Hepatic stellate cell (primary cell): ENCODE data around the gene COQ8A.

Experiments used
- DNase-seq: peaks from one replicate; pipeline ENCODE4 v3.0.0; 2011; ENCODE audit warnings: low spot score

The COQ8A gene

GRCh38 chr1:227009937-227010336 is 69.8 kb downstream of the COQ8A start:
- DNase-seq: no peak

GRCh38 chr1:227010645-227011044 is 70.6 kb downstream of the COQ8A start:
- no peak for DNase-seq

- no peak for DNase-seq
These were observed 76.9 kb downstream of the COQ8A start for GRCh38 chr1:227016990-227017389.

- no peak for DNase-seq
These were observed 92.3 kb downstream of the COQ8A start for GRCh38 chr1:227032396-227032795.

GRCh38 chr1:227033880-227034279 is 93.8 kb downstream of the COQ8A start:
- DNase-seq: no peak

GRCh38 chr1:227035316-227035715 is 95.2 kb downstream of the COQ8A start:
- DNase-seq: no peak

GRCh38 chr1:227037121-227037520 is 97.0 kb downstream of the COQ8A start:
- no peak for DNase-seq
